Parathyroid adenoma (tissue), 2 donors: ENCODE results near the gene SLC66A1.
"Not testable (repeated sequence)": the region's sequence is repeated elsewhere in the genome, so short reads cannot be mapped to it uniquely, and the experiment has no call there.

ENCODE experiments used
- H2AFZ ChIP-seq: fragments of 300-600 bp; sonication (generic); one replicate; pipeline ENCODE4 v1.7.0; 2017; ENCODE audit warnings: antibody characterized with exemption, mild to moderate bottlenecking
- H3K27ac ChIP-seq: fragments of 300-600 bp; sonication (generic); one replicate; pipeline ENCODE4 v1.7.0; 2017
- H3K27me3 ChIP-seq: fragments of 300-600 bp; sonication (generic); one replicate; pipeline ENCODE4 v1.7.0; 2017; ENCODE audit warnings: low read length; ENCODE audit not compliant: control insufficient read depth, insufficient read depth
- H3K36me3 ChIP-seq: fragments of 300-600 bp; sonication (generic); one replicate; pipeline ENCODE4 v1.7.0; 2017; ENCODE audit warnings: low read length; ENCODE audit not compliant: control insufficient read depth, insufficient read depth
- H3K4me1 ChIP-seq: fragments of 300-600 bp; sonication (generic); one replicate; pipeline ENCODE4 v1.7.0; 2017; ENCODE audit warnings: control low read depth
- H3K4me2 ChIP-seq: fragments of 300-600 bp; sonication (generic); one replicate; pipeline ENCODE4 v1.7.0; 2017; ENCODE audit warnings: low read length
- H3K4me3 ChIP-seq: fragments of 300-600 bp; sonication (generic); one replicate; pipeline ENCODE4 v1.7.0; 2017; ENCODE audit warnings: low read depth, low read length
- H3K79me2 ChIP-seq: fragments of 300-600 bp; sonication (generic); one replicate; pipeline ENCODE4 v1.7.0; 2017; ENCODE audit warnings: control low read depth
- H3K9ac ChIP-seq: fragments of 300-600 bp; sonication (generic); one replicate; pipeline ENCODE4 v1.7.0; 2017; ENCODE audit warnings: mild to moderate bottlenecking
- H3K9me3 ChIP-seq: fragments of 300-600 bp; sonication (generic); one replicate; pipeline ENCODE4 v1.7.0; 2017; ENCODE audit warnings: low read length; ENCODE audit not compliant: control insufficient read depth
- CTCF ChIP-seq: fragments of 300-600 bp; sonication (generic); IDR thresholded peaks from one replicate; pipeline ENCODE4 v1.7.0; 2017; ENCODE audit warnings: antibody characterized with exemption, mild to moderate bottlenecking
- donor health status: primary hyperparathyroidism.

The SLC66A1 gene

GRCh38 chr1:19272064-19272463 lies 40.1 kb upstream of the SLC66A1 start:
- TF ChIP-seq CTCF = no peak
- Histone ChIP-seq H3K36me3 (no peaks in the 10 kb centered on the region), H2AFZ (no peak overlapping the region), H3K4me3 (no peak overlapping the region), H3K4me2 (no peak overlapping the region), H3K9me3 (no peaks in the 10 kb centered on the region), H3K4me1 (no peaks in the 10 kb centered on the region), H3K9ac (no peak overlapping the region), H3K27ac (no peak overlapping the region), H3K27me3 (no peaks in the 10 kb centered on the region), H3K79me2 (no peaks in the 10 kb centered on the region)

DNA sequence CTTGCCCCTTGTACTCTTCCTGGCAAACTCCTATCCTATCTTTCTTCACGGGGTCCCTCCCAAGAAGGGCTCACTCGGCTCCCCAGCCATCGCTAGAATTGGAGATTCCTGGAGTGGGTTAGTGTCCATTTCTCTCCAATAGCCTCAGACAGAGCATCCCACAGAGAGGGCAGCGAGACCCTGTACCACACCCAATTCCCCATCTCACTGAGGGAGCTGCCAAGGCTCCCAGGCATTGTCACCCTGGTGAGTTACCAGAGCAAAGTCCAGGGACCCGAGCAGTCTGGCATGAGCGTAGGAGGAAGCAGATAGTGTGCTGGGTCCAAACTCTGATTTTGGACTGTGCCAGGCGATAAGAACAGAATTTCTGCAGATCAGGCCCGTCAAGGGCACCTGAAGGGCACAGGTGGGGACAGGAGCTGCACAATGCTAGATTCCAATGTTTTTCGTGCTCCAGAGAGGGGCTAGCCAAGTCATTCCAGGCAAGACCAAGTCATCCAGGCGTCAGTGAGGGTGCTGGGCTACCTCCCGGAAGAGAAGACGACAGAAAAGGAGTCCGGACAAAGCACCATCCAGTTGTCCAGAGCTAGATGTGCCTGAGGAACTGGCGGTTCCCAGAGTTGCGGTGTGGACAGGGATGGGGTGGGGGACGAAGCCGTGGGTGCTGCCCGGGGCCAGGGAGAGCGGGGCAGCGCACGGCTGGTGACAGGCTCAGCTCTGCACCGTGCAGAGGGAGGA lies 38.9 kb upstream of the SLC66A1 start:
- Histone ChIP-seq H3K4me2 (peak overlapping the region; percentile 30), H3K27ac (no peak overlapping the region), H3K4me3 (no peak overlapping the region), H3K36me3 (no peaks in the 10 kb centered on the region), H3K9ac (no peak overlapping the region), H3K27me3 (no peaks in the 10 kb centered on the region), H2AFZ (no peak overlapping the region), H3K79me2 (no peaks in the 10 kb centered on the region), H3K9me3 (no peaks in the 10 kb centered on the region), H3K4me1 (no peaks in the 10 kb centered on the region)
- no peak for TF ChIP-seq CTCF

- not testable (repeated sequence) for H3K27me3 ChIP-seq, H3K36me3 ChIP-seq, H3K4me1 ChIP-seq, H3K27ac ChIP-seq, H3K79me2 ChIP-seq, H3K4me3 ChIP-seq, H3K9ac ChIP-seq, H3K9me3 ChIP-seq
- Histone ChIP-seq H3K4me2 (peak overlapping the region; percentile 53), H2AFZ (peak overlapping the region; percentile 45)
Measured at GRCh38 chr1:19273844-19274531, 38.1 kb upstream of the SLC66A1 start.

DNA sequence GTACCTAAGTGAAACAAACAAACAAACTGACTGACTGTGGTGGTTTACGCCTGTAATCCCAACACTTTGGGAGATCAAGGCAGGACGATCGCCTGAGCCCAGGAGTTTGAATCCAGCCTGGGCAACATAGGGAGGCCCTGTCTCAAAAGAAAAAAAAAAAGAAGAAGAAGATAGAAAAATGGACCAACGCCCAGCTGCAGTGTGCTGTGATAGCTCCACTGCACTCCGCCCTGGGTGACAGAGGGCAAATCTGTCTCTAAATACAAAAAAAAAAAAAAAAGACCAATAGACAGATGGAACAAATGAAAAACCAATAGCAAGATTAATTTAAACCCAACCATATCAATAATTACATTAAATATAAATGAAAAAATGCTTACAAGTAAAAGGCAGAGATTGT lies 37.5 kb upstream of the SLC66A1 start:
- H3K4me3 ChIP-seq = no peak overlapping the region
- H3K27me3 ChIP-seq = no peaks in the 10 kb centered on the region
- no peaks in the 10 kb centered on the region for H3K9me3 ChIP-seq
- H3K36me3 ChIP-seq = no peaks in the 10 kb centered on the region
- H3K79me2 ChIP-seq = no peaks in the 10 kb centered on the region
- TF ChIP-seq CTCF = no peak
- H2AFZ ChIP-seq = no peak overlapping the region
- no peak overlapping the region for H3K27ac ChIP-seq
- H3K4me2 ChIP-seq = no peak overlapping the region
- H3K9ac ChIP-seq = no peak overlapping the region
- no peaks in the 10 kb centered on the region for H3K4me1 ChIP-seq

- no peak overlapping the region for H3K4me2 ChIP-seq
- no peaks in the 10 kb centered on the region for H3K36me3 ChIP-seq
- H2AFZ ChIP-seq = no peak overlapping the region
- TF ChIP-seq CTCF = no peak
- no peaks in the 10 kb centered on the region for H3K27me3 ChIP-seq
- no peaks in the 10 kb centered on the region for H3K4me1 ChIP-seq
- H3K79me2 ChIP-seq = no peaks in the 10 kb centered on the region
- no peak overlapping the region for H3K4me3 ChIP-seq
- H3K27ac ChIP-seq = no peak overlapping the region
- no peak overlapping the region for H3K9ac ChIP-seq
- no peaks in the 10 kb centered on the region for H3K9me3 ChIP-seq
Measured at GRCh38 chr1:19283891-19284290, 28.2 kb upstream of the SLC66A1 start.
